ENCODE data around the gene POLR2C. TPM values are rescaled to one million over a fixed set of nuclear protein-coding genes. Genes with fewer than 3 reads are reported as not detected.

POLR2C gene
- total RNA-seq, 1 donor from 2014 or later = 76.0 TPM

GRCh38 chr16:57422026-57422944, 40.2 kb upstream of the POLR2C start:
- DNase-seq = no peak
- intact Hi-C loops (cut with DNase I) = no loop called here

GRCh38 chr16:57423152-57423551, 39.3 kb upstream of the POLR2C start:
- intact Hi-C loops (cut with DNase I) = no loop called here
- peaks cover 8% of the 10 kb centered on the region for H3K36me3 ChIP-seq

More at GRCh38 chr16:57422026-57422944, 40.2 kb upstream of the POLR2C start:
- Histone ChIP-seq H3K4me1 (peaks cover 30% of the 10 kb centered on the region), H3K4me3 (no peak overlapping the region), H3K36me3 (no peaks in the 10 kb centered on the region), H3K27ac (no peak overlapping the region), H3K9me3 (no peaks in the 10 kb centered on the region), H3K27me3 (ENCODE audit: low read depth) (no peaks in the 10 kb centered on the region)
- ATAC-seq = no peak
- peak; percentile 66 for TF ChIP-seq CTCF (IDR thresholded peaks at IDR 0.05)

GRCh38 chr16:57424583-57424982, 37.9 kb upstream of the POLR2C start:
- H3K36me3 ChIP-seq = peaks cover 22% of the 10 kb centered on the region
- no peak for DNase-seq
- H3K27me3 ChIP-seq (ENCODE audit: low read depth) = no peaks in the 10 kb centered on the region
- ATAC-seq = peak in 1 of 2 donors; percentile 11
- H3K4me1 ChIP-seq = peaks cover 9% of the 10 kb centered on the region
- no peak overlapping the region for H3K27ac ChIP-seq
- no peak overlapping the region for H3K4me3 ChIP-seq
- TF ChIP-seq CTCF (IDR thresholded peaks at IDR 0.05) = no peak
- no peaks in the 10 kb centered on the region for H3K9me3 ChIP-seq
- intact Hi-C loops (cut with DNase I) = no loop called here

More at GRCh38 chr16:57423152-57423551, 39.3 kb upstream of the POLR2C start:
- DNase-seq (no peak), ATAC-seq (no peak)
- no peak for TF ChIP-seq CTCF (IDR thresholded peaks at IDR 0.05)
- H3K9me3 ChIP-seq = no peaks in the 10 kb centered on the region
- H3K4me1 ChIP-seq = peaks cover 21% of the 10 kb centered on the region
- H3K27me3 ChIP-seq (ENCODE audit: low read depth) = no peaks in the 10 kb centered on the region
- no peak overlapping the region for H3K4me3 ChIP-seq
- H3K27ac ChIP-seq = no peak overlapping the region

GRCh38 chr16:57426356-57426755, 36.1 kb upstream of the POLR2C start:
- TF ChIP-seq CTCF (IDR thresholded peaks at IDR 0.05) = no peak
- H3K4me3 ChIP-seq = no peak overlapping the region
- no peak overlapping the region for H3K27ac ChIP-seq
- ATAC-seq (no peak), DNase-seq (no peak)
- H3K27me3 ChIP-seq (ENCODE audit: low read depth) = no peaks in the 10 kb centered on the region
- intact Hi-C loops (cut with DNase I) = no loop called here
- H3K36me3 ChIP-seq = peaks cover 40% of the 10 kb centered on the region
- peaks cover 9% of the 10 kb centered on the region for H3K4me1 ChIP-seq
- no peaks in the 10 kb centered on the region for H3K9me3 ChIP-seq

GRCh38 chr16:57427307-57427706, 35.2 kb upstream of the POLR2C start:
- TF ChIP-seq CTCF (IDR thresholded peaks at IDR 0.05) = no peak
- ATAC-seq = no peak
- Histone ChIP-seq H3K4me1 (peaks cover 5% of the 10 kb centered on the region), H3K27me3 (ENCODE audit: low read depth) (no peaks in the 10 kb centered on the region), H3K4me3 (no peak overlapping the region), H3K27ac (no peak overlapping the region), H3K9me3 (no peaks in the 10 kb centered on the region), H3K36me3 (peaks cover 49% of the 10 kb centered on the region)
- DNase-seq = no peak
- intact Hi-C loops (cut with DNase I) = no loop called here

All from lower lobe of right lung (tissue), 2 donors.